Duodenal mucosa (tissue), 2 donors: Measurements from ENCODE around the gene JMJD1C.

ENCODE experiments used
- H3K27ac ChIP-seq: one replicate; pipeline ENCODE4 v1.7.0; 2013; ENCODE audit warnings: low read depth, low read length
- H3K27me3 ChIP-seq, 2 donors: one replicate each; pipeline ENCODE4 v1.7.0; 2013; ENCODE audit warnings: low read length in 2 of 2, control low read depth in 1 of 2; ENCODE audit not compliant: insufficient read depth in 2 of 2, control insufficient read depth in 1 of 2
- H3K36me3 ChIP-seq, 2 donors: one replicate each; pipeline ENCODE4 v1.7.0; 2013; ENCODE audit warnings: low read length in 2 of 2, control low read depth in 1 of 2; ENCODE audit not compliant: insufficient read depth in 2 of 2, control insufficient read depth in 1 of 2
- H3K4me1 ChIP-seq, 2 donors: one replicate each; pipeline ENCODE4 v1.7.0; 2013; ENCODE audit warnings: low read length in 2 of 2, control low read depth in 1 of 2; ENCODE audit not compliant: insufficient read depth in 2 of 2, control insufficient read depth in 1 of 2
- H3K4me3 ChIP-seq, 2 donors: one replicate each; pipeline ENCODE4 v1.7.0; 2013; ENCODE audit warnings: low read length in 2 of 2, low read depth in 1 of 2
- H3K9ac ChIP-seq, 2 donors: one replicate each; pipeline ENCODE4 v1.7.0; 2013; ENCODE audit warnings: low read length in 2 of 2, low read depth in 1 of 2
- H3K9me3 ChIP-seq, 2 donors: one replicate each; pipeline ENCODE4 v1.7.0; 2013; ENCODE audit warnings: low read length in 2 of 2, control low read depth in 1 of 2; ENCODE audit not compliant: control insufficient read depth in 1 of 2

Gene JMJD1C

GRCh38 chr10:63481815-63482421 lies 16.1 kb upstream of the JMJD1C start:
- no peaks in the 10 kb centered on the region for H3K9me3 ChIP-seq
- no peak overlapping the region for H3K9ac ChIP-seq
- H3K4me3 ChIP-seq: no peak overlapping the region
- no peaks in the 10 kb centered on the region for H3K27me3 ChIP-seq
- H3K27ac ChIP-seq: no peak overlapping the region
- H3K4me1 ChIP-seq: peaks cover 6 to 10% of the 10 kb centered on the region in 2 donors
- H3K36me3 ChIP-seq: no peaks in the 10 kb centered on the region

GRCh38 chr10:63480237-63480636 lies 14.5 kb upstream of the JMJD1C start:
- Histone ChIP-seq H3K4me3 (no peak overlapping the region), H3K36me3 (no peaks in the 10 kb centered on the region), H3K27ac (no peak overlapping the region), H3K27me3 (no peaks in the 10 kb centered on the region), H3K9ac (no peak overlapping the region), H3K9me3 (no peaks in the 10 kb centered on the region), H3K4me1 (peaks cover 6 to 10% of the 10 kb centered on the region in 2 donors)

- H3K9ac ChIP-seq: no peak overlapping the region
- peaks cover 6 to 10% of the 10 kb centered on the region in 2 donors for H3K4me1 ChIP-seq
- no peak overlapping the region for H3K27ac ChIP-seq
- H3K9me3 ChIP-seq: no peaks in the 10 kb centered on the region
- no peaks in the 10 kb centered on the region for H3K36me3 ChIP-seq
- H3K4me3 ChIP-seq: no peak overlapping the region
- no peaks in the 10 kb centered on the region for H3K27me3 ChIP-seq
Measured at GRCh38 chr10:63478564-63478963, 12.8 kb upstream of the JMJD1C start.

GRCh38 chr10:63477927-63478326 lies 12.2 kb upstream of the JMJD1C start:
- Histone ChIP-seq H3K4me1 (peaks cover 6 to 10% of the 10 kb centered on the region in 2 donors), H3K36me3 (no peaks in the 10 kb centered on the region), H3K27me3 (no peaks in the 10 kb centered on the region), H3K9me3 (no peaks in the 10 kb centered on the region), H3K27ac (no peak overlapping the region), H3K4me3 (no peak overlapping the region), H3K9ac (no peak overlapping the region)

- no peaks in the 10 kb centered on the region for H3K36me3 ChIP-seq
- no peak overlapping the region for H3K27ac ChIP-seq
- H3K4me1 ChIP-seq: no peaks in the 10 kb centered on the region
- no peak overlapping the region for H3K4me3 ChIP-seq
- no peaks in the 10 kb centered on the region for H3K9me3 ChIP-seq
- no peaks in the 10 kb centered on the region for H3K27me3 ChIP-seq
- H3K9ac ChIP-seq: no peak overlapping the region
Measured at GRCh38 chr10:63474488-63474887, 8.7 kb upstream of the JMJD1C start.

GRCh38 chr10:63470928-63471327 lies 5.2 kb upstream of the JMJD1C start:
- H3K9ac ChIP-seq: no peak overlapping the region
- no peaks in the 10 kb centered on the region for H3K36me3 ChIP-seq
- H3K4me3 ChIP-seq: no peak overlapping the region
- no peaks in the 10 kb centered on the region for H3K27me3 ChIP-seq
- H3K4me1 ChIP-seq: no peaks in the 10 kb centered on the region
- no peaks in the 10 kb centered on the region for H3K9me3 ChIP-seq
- no peak overlapping the region for H3K27ac ChIP-seq

- Histone ChIP-seq H3K4me1 (peaks cover 5 to 8% of the 10 kb centered on the region in 2 donors), H3K9me3 (no peaks in the 10 kb centered on the region), H3K4me3 (no peak overlapping the region), H3K27ac (no peak overlapping the region), H3K9ac (no peak overlapping the region), H3K36me3 (no peaks in the 10 kb centered on the region), H3K27me3 (no peaks in the 10 kb centered on the region)
Measured at GRCh38 chr10:63468947-63469346, 3.2 kb upstream of the JMJD1C start.

GRCh38 chr10:63467841-63468240 lies 2.1 kb upstream of the JMJD1C start:
- no peak overlapping the region for H3K4me3 ChIP-seq
- no peak overlapping the region for H3K27ac ChIP-seq
- no peaks in the 10 kb centered on the region for H3K36me3 ChIP-seq
- H3K9ac ChIP-seq: no peak overlapping the region
- no peaks in the 10 kb centered on the region for H3K9me3 ChIP-seq
- no peaks in the 10 kb centered on the region for H3K27me3 ChIP-seq
- peaks cover 6 to 9% of the 10 kb centered on the region in 2 donors for H3K4me1 ChIP-seq

- peak overlapping the region; percentile 76 to 96 for H3K4me3 ChIP-seq
- H3K4me1 ChIP-seq: peaks cover 6 to 9% of the 10 kb centered on the region in 2 donors
- no peaks in the 10 kb centered on the region for H3K36me3 ChIP-seq
- no peaks in the 10 kb centered on the region for H3K9me3 ChIP-seq
- peak overlapping the region; percentile 66 to 75 for H3K9ac ChIP-seq
- no peaks in the 10 kb centered on the region for H3K27me3 ChIP-seq
- peak overlapping the region; percentile 67 for H3K27ac ChIP-seq
Measured at GRCh38 chr10:63466144-63466935, 563 bp upstream of the JMJD1C start.

GRCh38 chr10:63464402-63465292 lies 1.1 kb downstream of the JMJD1C start:
- peaks cover 6 to 9% of the 10 kb centered on the region in 2 donors for H3K4me1 ChIP-seq
- H3K36me3 ChIP-seq: no peaks in the 10 kb centered on the region
- H3K27ac ChIP-seq: peak overlapping the region; percentile 67
- H3K9ac ChIP-seq: peak overlapping the region; percentile 66 to 99
- H3K9me3 ChIP-seq: no peaks in the 10 kb centered on the region
- H3K27me3 ChIP-seq: no peaks in the 10 kb centered on the region
- peak overlapping the region; percentile 76 to 96 for H3K4me3 ChIP-seq
